RWPE1 (cell line): ENCODE measurements around the gene EFNA3.

Experiments used
- CTCF ChIA-PET: fragments of 350-600 bp; sonication (Branson Sonifier 250); formaldehyde crosslinking; extraction: SDS; loops from one replicate; lab custom pipeline; 2021; lab: Yijun Ruan, JAX
- POLR2A ChIA-PET: fragments of 400-600 bp; formaldehyde crosslinking; extraction: SDS; loops from one replicate; lab custom pipeline; 2020; ENCODE audit warnings: antibody characterized with exemption; ENCODE audit not compliant: low non-redundant PET; lab: Yijun Ruan, JAX
- DNase-seq: peaks from one replicate; pipeline ENCODE4 v3.0.0; 2012; ENCODE audit warnings: low spot score
- H3K27ac ChIP-seq: fragments of 450-650 bp; 2 replicates; pipeline ENCODE4 v1.5.1; 2017
- TF ChIP-seq, protein P1 (sequence below): fragments of 450-650 bp; conservative IDR thresholded peaks from 2 replicates; pipeline ENCODE4 v1.5.1; 2017; ENCODE audit warnings: low read depth, mild to moderate bottlenecking

The EFNA3 gene

DNA sequence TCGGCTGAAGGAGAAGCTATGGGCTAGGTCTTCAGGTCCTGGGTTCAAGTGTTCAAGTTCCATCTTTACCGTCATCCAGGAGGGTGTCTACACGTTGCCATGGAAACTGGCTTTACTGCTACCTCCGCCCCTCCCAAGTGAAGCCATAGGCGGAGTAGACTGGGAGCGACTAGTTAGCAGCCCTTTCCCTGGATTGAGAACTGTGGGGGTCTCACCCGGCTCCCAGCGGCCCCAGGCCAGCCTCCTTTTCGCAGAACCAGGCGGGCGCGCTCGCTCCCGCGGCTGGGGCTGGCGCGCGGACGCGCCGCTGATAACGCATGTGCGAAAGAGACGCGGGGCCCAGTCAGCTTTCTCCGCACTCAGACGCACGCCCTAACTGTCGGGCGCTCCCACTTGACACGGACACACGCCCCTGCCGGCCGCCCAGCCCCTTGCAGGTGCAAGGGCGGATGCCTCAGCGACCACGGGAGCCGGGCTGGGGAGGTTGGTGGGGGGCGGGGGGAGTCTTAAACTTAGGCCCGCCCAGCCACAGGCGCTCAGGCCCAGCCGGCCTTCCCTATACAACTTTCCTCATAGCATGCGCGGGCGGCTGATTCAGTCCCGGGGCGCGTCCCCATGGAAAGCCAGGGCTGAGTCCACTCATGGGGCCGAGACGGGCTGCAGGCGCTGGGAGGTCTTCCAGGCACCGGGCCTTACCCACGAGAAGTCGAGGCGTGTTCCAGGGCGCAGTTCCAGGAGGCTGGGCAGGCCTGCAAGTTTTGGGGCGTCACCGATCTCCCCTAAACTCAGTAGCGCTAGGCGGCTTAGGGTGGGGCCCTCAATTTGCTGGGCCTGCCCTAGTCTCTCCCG, 7.7 kb upstream of the EFNA3 start:
- H3K27ac ChIP-seq: peak overlapping the region; percentile 85
- POLR2A ChIA-PET: interaction anchor here (1.1 kb wide), 1 partner anchor 8 kb away, joined by 3 read pairs; the partner anchor contains the start of gene EFNA3
- CTCF ChIA-PET: interaction anchor here (0.6 to 1.9 kb wide), 5 partner anchors 9 to 91 kb away, joined by 3 to 6 read pairs (median 4); no protein-coding TSS in a partner anchor
- DNase-seq: peak; percentile 57
- TF ChIP-seq, protein P1, sequence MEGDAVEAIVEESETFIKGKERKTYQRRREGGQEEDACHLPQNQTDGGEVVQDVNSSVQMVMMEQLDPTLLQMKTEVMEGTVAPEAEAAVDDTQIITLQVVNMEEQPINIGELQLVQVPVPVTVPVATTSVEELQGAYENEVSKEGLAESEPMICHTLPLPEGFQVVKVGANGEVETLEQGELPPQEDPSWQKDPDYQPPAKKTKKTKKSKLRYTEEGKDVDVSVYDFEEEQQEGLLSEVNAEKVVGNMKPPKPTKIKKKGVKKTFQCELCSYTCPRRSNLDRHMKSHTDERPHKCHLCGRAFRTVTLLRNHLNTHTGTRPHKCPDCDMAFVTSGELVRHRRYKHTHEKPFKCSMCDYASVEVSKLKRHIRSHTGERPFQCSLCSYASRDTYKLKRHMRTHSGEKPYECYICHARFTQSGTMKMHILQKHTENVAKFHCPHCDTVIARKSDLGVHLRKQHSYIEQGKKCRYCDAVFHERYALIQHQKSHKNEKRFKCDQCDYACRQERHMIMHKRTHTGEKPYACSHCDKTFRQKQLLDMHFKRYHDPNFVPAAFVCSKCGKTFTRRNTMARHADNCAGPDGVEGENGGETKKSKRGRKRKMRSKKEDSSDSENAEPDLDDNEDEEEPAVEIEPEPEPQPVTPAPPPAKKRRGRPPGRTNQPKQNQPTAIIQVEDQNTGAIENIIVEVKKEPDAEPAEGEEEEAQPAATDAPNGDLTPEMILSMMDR: peak; percentile 47

GRCh38 chr1:155071701-155072100, 6.9 kb upstream of the EFNA3 start:
- no peak for DNase-seq
- H3K27ac ChIP-seq: peak overlapping the region; percentile 85
- TF ChIP-seq, protein P1: no peak
- POLR2A ChIA-PET: no interaction called here
- CTCF ChIA-PET: interaction anchor here (0.6 to 1.2 kb wide), 4 partner anchors 11 to 465 kb away, joined by 3 to 4 read pairs (median 4); no protein-coding TSS in a partner anchor

DNA sequence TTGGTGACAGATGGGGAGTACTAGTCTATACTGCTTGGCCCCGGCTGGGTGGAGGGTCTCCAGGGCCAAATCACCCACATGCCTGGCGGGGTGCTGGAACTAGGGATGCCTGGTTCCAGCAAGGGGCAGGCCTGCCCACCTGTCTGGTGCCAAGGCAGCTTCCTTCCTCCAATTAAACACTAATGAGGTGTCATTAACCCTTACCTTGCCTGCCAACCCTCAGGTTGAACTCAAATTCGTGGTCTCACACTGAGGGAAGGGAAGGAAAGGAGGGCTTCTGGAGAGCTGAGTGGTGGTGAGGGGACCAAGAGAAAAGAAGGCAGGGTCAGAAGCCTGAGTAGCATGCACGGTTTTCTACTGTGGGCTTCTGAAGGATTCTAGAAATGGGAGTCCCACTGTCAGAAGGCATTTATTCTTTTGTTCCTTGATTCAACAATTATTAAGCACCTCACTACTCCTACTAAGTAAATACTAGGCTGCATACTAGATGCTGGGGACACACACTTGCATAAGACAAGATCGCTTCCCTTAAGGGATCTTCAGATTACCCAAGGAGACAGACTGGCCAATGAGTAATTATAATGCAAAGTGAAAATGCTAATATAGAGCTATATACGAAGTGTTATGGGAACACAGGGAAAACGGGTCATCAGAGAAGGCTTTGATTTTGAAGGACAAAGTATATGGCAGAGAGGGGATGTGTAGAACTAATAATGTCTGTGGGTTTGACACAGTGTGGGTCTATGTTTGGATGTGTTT, 5.9 kb upstream of the EFNA3 start:
- H3K27ac ChIP-seq: peak overlapping the region; percentile 85
- TF ChIP-seq, protein P1: no peak
- POLR2A ChIA-PET: no interaction called here
- DNase-seq: no peak
- CTCF ChIA-PET: interaction anchor here (0.9 to 1.2 kb wide), 4 partner anchors 12 to 27 kb away, joined by 3 to 4 read pairs (median 3); no protein-coding TSS in a partner anchor

DNA sequence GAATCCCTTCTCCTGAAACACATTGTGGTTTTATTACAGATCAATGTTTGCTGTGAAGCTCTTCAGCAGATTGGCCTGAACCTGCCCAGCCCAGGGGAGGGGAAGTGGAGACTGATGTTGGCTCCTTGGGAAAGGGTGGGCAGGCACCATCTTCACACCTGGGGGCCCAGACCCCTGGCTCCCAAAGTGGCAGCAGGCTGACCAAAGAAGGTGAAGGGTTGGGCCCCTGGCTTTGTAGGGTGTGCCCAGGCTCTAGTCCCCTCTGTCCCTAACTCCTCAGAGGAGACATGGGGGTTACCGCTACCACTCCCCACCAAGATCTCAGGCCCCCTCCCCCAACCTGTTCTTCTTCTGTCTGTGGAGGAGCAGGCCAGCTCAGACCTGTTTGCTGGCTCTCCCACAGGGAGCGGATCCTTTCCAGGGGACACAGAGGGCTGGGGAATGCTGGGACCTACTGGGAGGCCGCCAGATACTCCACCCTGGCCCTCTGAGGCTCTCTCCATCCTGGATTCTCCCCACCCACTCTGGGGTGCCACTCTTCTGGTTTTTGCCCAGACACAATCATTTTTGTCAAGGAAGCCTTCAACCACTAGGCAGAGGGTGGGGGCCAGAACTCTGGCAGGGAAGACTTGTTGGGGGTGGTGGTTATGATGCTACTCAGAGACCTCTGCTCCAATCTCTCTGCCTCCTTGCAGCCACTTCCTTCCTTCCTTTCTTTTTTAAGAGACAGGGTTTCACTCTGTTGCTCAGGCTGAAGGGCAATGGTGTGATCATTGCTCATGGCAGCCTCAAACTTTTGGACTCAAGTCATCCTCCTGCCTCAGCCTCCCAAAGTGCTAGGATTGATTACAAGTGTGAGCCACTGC, 5.0 kb upstream of the EFNA3 start:
- CTCF ChIA-PET: interaction anchor here (1.1 kb wide), 1 partner anchor 12 kb away, joined by 3 read pairs; no protein-coding TSS in a partner anchor
- TF ChIP-seq, protein P1: no peak
- peak overlapping the region; percentile 82 for H3K27ac ChIP-seq

GRCh38 chr1:155075535-155075934, 3.1 kb upstream of the EFNA3 start:
- TF ChIP-seq, protein P1: no peak
- POLR2A ChIA-PET: no interaction called here
- peak overlapping the region; percentile 10; the same call in 1 of the 2 replicates for H3K27ac ChIP-seq
- CTCF ChIA-PET: interaction anchor here (0.9 kb wide), 1 partner anchor 10 kb away, joined by 4 read pairs; no protein-coding TSS in a partner anchor
- DNase-seq: no peak

More for the DNA sequence above, 5.0 kb upstream of the EFNA3 start:
- POLR2A ChIA-PET: no interaction called here
- no peak for DNase-seq
